HG03460 (cell line): ENCODE data around the gene HRH2.
"Not testable (repeated sequence)": the region's sequence is repeated elsewhere in the genome, so short reads cannot be mapped to it uniquely, and the experiment has no call there.

Experiments used
- ATAC-seq: cut with Tn5 transposase; IDR thresholded peaks from one replicate; pipeline ENCODE4 v1.9.1; 2021; ENCODE audit not compliant: unreplicated experiment

Gene HRH2

DNA sequence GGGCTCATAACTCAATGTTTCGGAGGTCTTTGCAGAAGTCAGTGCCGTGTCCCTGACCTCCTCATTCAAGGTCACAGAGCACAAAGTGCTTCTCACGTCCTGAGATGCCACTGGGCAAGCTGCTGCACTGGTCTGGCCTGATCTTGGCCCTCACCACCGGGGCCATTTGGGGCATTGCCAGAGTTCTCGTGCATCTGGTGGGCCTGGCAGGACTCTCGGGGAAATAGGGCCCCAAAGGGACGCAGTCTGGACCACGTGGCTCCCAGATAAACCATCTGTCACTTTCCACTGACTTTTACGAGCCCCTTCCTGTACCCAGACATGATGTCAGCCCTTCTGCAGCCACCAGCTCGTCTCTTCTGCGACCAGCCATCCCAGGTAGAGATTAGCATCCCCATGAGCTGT lies 54.8 kb downstream of the HRH2 start:
- ATAC-seq: no peak

DNA sequence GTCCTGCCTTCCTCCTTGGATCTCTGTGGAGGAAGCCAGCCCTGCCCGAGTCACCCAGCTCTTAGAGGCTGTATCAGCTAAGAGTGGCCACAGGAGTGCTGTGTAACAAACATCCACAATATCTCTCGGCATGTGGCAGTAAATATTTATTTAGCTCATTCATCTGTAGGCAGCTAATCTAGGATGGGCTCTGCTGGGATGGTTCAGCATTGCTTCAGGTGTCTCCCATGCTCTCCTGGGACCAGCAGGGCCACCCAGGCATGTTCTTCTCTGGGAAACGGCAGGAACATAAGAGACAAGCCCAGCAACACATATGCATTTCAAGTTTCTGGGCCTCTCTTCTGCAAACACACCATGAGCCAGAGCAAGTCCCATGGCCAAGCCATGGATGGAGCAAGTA lies 56.1 kb downstream of the HRH2 start:
- ATAC-seq: no peak

GRCh38 chr5:175714479-175715085 lies 56.7 kb downstream of the HRH2 start:
- ATAC-seq: no peak

DNA sequence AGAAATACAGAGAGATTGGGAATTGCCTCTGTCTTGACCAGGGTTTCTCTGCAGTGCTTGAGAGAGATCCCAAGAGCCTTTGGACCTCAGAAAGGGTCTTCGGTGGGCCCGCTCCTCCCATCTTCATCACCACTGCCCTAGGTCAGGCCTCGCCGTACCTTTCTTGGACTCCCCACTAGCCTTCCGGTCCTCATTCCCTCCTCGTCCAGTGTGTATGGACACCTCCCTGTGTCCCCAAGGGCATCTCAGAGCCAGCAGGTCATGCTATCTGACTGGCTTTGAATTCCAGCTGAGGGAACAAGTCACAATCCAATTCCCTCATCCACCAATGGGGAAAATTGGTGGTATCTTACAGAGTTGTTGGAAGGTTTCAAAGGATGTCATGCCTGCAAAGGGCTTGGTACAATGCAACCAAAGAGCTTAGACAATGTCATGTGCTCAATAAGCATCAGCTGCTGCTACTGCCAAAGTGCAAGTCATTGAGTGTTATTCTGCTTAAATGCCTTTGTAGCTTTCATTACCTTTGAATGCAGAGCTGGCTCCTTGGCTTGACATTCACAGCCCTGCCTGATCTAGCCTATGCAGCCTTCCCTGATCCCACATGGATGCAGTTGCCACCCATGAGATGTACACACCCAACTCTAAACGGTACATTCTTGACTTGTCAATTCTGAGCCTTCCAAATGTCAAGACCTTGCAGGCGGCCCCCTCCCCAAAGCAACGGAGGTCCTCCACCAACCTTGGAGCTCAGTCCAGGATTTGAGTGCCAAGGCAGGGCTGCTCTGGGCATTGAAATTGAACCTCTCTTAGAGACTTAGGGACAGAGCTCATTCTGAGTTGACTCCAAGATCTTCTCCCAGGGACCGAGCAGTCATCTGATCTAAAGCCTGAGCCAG lies 58.0 kb downstream of the HRH2 start:
- ATAC-seq: no peak

- no peak for ATAC-seq
Measured at GRCh38 chr5:175717837-175718236, 60.0 kb downstream of the HRH2 start.

- no peak for ATAC-seq
Measured at GRCh38 chr5:175718401-175719108, 60.7 kb downstream of the HRH2 start.

GRCh38 chr5:175719109-175719432 lies 61.2 kb downstream of the HRH2 start:
- not testable (repeated sequence) for ATAC-seq

GRCh38 chr5:175724314-175725275 lies 66.7 kb downstream of the HRH2 start:
- ATAC-seq: no peak

GRCh38 chr5:175728316-175728715 lies 70.4 kb downstream of the HRH2 start:
- no peak for ATAC-seq

GRCh38 chr5:175728885-175729828 lies 71.3 kb downstream of the HRH2 start:
- no peak for ATAC-seq

- no peak for ATAC-seq
Measured at GRCh38 chr5:175729829-175730277, 72.0 kb downstream of the HRH2 start.

DNA sequence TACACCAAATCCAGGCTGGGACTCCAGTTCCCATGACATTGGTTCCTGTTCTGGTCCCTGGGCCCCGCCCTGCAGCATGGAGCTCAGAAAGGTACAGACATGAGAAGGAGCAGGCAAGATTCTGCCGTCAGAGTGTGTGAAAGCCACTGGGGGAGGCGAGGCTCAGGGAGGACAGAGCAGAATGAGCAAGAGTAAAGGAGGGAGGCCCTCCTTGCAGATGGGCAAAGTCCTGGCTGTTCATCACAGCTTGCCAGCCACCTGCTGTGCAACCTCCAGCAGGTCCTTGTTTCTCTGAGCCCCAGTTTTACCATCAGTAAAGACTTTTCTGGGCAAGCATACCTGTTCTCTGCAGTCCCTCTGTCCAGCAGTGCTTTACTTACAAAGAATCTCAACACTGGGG lies 73.3 kb downstream of the HRH2 start:
- no peak for ATAC-seq

- ATAC-seq: no peak
Measured at GRCh38 chr5:175731756-175732465, 74.0 kb downstream of the HRH2 start.

DNA sequence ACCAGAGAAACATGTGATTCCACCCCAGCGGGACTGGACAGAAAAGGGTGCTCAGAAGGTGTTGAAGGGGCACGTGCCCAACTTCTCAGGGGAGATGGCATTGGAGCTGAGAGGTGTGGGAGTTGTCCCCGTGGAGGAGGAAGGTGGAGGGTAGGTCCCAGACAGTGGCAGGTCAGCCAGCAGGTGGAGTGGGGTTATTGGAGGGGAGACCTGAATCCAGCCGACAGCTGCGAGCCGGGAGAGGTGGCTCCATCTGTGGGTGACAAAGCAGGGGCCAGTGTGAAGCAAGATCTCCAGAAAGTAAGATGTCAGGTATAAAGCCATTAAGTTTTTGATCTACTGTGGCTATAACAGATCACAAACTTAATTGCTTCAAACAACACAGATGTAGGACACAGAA lies 75.1 kb downstream of the HRH2 start:
- ATAC-seq: no peak

DNA sequence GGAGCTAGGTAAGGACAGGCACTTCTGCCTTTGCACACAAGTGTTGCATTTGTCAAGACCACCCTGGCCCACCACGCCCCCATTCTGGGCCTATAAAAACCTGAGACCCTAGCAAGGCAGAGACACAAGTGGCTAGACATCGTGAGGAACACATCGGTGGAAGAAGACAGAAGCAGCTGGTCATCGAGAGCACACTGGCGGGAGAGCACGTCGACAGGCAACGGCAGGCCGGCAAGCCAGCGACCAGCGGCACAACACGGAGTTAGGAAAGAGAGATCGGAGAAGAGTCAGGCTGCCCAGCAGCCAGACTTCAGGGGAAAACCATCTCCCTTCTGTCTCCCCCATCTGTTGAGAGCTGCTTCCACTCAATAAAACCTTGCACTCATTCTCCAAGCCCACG lies 76.1 kb downstream of the HRH2 start:
- no peak for ATAC-seq

DNA sequence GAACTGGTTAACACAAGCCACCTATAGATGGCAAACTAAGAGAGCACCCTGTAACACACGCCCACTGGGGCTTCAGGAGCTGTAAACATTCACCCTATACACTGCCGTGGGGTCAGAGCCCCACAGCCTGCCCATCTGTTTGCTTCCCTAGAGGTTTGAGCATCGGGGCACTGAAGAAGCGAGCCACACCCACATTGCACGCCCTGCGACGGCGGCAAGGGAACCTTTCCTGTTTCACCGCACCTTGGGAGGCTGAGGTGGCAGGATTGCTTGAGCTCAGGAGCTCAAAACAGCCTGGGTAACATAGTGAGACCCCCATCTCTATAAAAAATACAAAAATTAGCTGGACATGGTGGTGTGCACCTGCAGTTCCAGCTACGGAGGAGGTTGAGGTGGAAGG lies 76.6 kb downstream of the HRH2 start:
- no peak for ATAC-seq

- no peak for ATAC-seq
Measured at GRCh38 chr5:175735701-175736100, 77.8 kb downstream of the HRH2 start.

- no peak for ATAC-seq
Measured at GRCh38 chr5:175736652-175737051, 78.8 kb downstream of the HRH2 start.

DNA sequence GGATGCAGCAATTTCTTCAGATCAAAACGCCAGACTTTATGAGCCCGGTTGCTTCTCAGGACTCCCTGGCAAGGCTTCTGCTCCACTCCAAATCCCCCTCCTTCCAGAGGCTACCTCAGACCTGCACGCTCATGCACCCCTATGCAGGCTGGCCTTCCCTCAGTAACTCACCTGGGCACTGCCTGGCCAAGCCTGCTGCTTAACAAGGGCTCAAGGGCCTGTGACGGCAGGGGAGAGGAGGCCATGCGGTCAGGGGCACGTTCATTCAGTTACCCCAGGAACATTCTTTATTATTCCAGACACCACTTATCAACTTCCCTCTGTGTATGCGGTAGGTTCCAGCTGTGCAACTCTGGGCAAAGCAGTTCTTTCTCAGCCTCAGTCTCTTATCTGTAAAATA lies 79.6 kb downstream of the HRH2 start:
- ATAC-seq: no peak
